LHCN-M2 (cell line): ENCODE data around the gene PIGL. TPM values are rescaled to one million over a fixed set of nuclear protein-coding genes. Genes with fewer than 3 reads are reported as not detected.
"Not testable (repeated sequence)": the region's sequence is repeated elsewhere in the genome, so short reads cannot be mapped to it uniquely, and the experiment has no call there.

ENCODE experiments used
- DNase-seq: peaks from one replicate; pipeline ENCODE4 v3.0.0-alpha.2; 2012; ENCODE audit warnings: low read depth
- polyA plus RNA-seq: library from polyadenylated mRNA; unstranded; fragments of >200 nt; gene quantifications from one replicate; pipeline ENCODE4 v1.2.1, GENCODE V29; 2012; ENCODE audit warnings: missing spikeins
- total RNA-seq: library from RNA; depleted of rRNA; stranded (reverse); fragments of >200 nt; gene quantifications from 2 replicates; pipeline ENCODE4 v1.2.3, GENCODE V29; 2014; rRNA removed

Gene PIGL
- total RNA-seq = 13.9 and 14.2 TPM in 2 replicates
- 5.7 TPM for polyA plus RNA-seq

GRCh38 chr17:16217002-16217635 is at the start of gene PIGL:
PIGL (plus strand) TSS chr17:16217210; CDS start chr17:16217227, 17 bp downstream.
- DNase-seq = peak; percentile 91

- peak; percentile 27 for DNase-seq
Observed at GRCh38 chr17:16171613-16172012, 45.4 kb upstream of the PIGL start.

- peak; percentile 34 for DNase-seq
Observed at GRCh38 chr17:16178836-16179235, 38.2 kb upstream of the PIGL start.

GRCh38 chr17:16181581-16181980 is 35.4 kb upstream of the PIGL start:
- DNase-seq = no peak

- DNase-seq = no peak
Observed at GRCh38 chr17:16187642-16188041, 29.4 kb upstream of the PIGL start.

- no peak for DNase-seq
Observed at GRCh38 chr17:16189791-16190348, 27.1 kb upstream of the PIGL start.

- no peak for DNase-seq
Observed at GRCh38 chr17:16190703-16191360, 26.2 kb upstream of the PIGL start.

GRCh38 chr17:16191604-16192003 is 25.4 kb upstream of the PIGL start:
- no peak for DNase-seq

GRCh38 chr17:16194307-16194835 is 22.6 kb upstream of the PIGL start:
- not testable (repeated sequence) for DNase-seq

GRCh38 chr17:16197276-16197675 is 19.7 kb upstream of the PIGL start:
- no peak for DNase-seq

- DNase-seq = no peak
Observed at GRCh38 chr17:16199093-16199492, 17.9 kb upstream of the PIGL start.

- not testable (repeated sequence) for DNase-seq
Observed at GRCh38 chr17:16201693-16202131, 15.3 kb upstream of the PIGL start.

- not testable (repeated sequence) for DNase-seq
Observed at GRCh38 chr17:16202554-16203500, 14.2 kb upstream of the PIGL start.

GRCh38 chr17:16204763-16205162 is 12.2 kb upstream of the PIGL start:
- DNase-seq = not testable (repeated sequence)

- no peak for DNase-seq
Observed at GRCh38 chr17:16211590-16211989, 5.4 kb upstream of the PIGL start.

GRCh38 chr17:16212793-16213192 is 4.2 kb upstream of the PIGL start:
- no peak for DNase-seq

GRCh38 chr17:16214190-16215001 is 2.6 kb upstream of the PIGL start:
- DNase-seq = no peak

GRCh38 chr17:16215002-16215272 is 2.1 kb upstream of the PIGL start:
- DNase-seq = peak; percentile 32

- peak; percentile 91 for DNase-seq
Observed at GRCh38 chr17:16215273-16215964, 1.6 kb upstream of the PIGL start, which contains the start of gene NCOR1. NCOR1 (minus strand) TSS chr17:16215534; CDS start chr17:16194569, 20,965 bp downstream.

GRCh38 chr17:16215965-16216316 is 1.1 kb upstream of the PIGL start:
- DNase-seq = no peak
